Measurements from ENCODE around the gene BCAR1. TPM values are rescaled to one million over a fixed set of nuclear protein-coding genes. Genes with fewer than 3 reads are reported as not detected.

The BCAR1 gene
- polyA plus RNA-seq, 1 donor (not counting 4 experiments of a cell fraction or from before 2014, with no cell fraction given) = 17.8 TPM

- FAIRE-seq = no peak
Observed at GRCh38 chr16:75208861-75209505, 42.4 kb downstream of the BCAR1 start.

GRCh38 chr16:75208242-75208825 is 43.1 kb downstream of the BCAR1 start:
- no peaks in the 10 kb centered on the region for H3K4me1 ChIP-seq (ENCODE audit: control insufficient read depth, extremely low read depth, insufficient read depth, low read length)
- H3K27ac ChIP-seq (ENCODE audit: control insufficient read depth, insufficient read depth, low read length) = no peak overlapping the region
- no peak for TF ChIP-seq CTCF (optimal IDR thresholded peaks at IDR 0.05 in 1 of 3, IDR thresholded peaks at IDR 0.05 in 1 of 3, conservative IDR thresholded peaks at IDR 0.05 in 1 of 3; ENCODE audit: extremely low read depth in 1 of 3, insufficient read depth in 2 of 3, low read length in 3 of 3)
- TF ChIP-seq EZH2 (IDR thresholded peaks at IDR 0.05; ENCODE audit: low read length) = no peak
- no peaks in the 10 kb centered on the region for H3K27me3 ChIP-seq (ENCODE audit: control insufficient read depth, extremely low read depth, insufficient read depth, low read length)
- FAIRE-seq (no peak), DNase-seq (ENCODE audit: low read depth, low spot score) (no peak)
- H3K36me3 ChIP-seq (ENCODE audit: control insufficient read depth in 2 of 2, extremely low read depth in 1 of 2, insufficient read depth in 2 of 2, low read length in 2 of 2) = no peaks in the 10 kb centered on the region
- H4K20me1 ChIP-seq (ENCODE audit: control insufficient read depth, extremely low read depth, insufficient read depth, low read length) = no peaks in the 10 kb centered on the region
- no peaks in the 10 kb centered on the region for H3K9me1 ChIP-seq (ENCODE audit: control insufficient read depth, extremely low read depth, insufficient read depth, low read length)
- H3K9me3 ChIP-seq (ENCODE audit: control insufficient read depth, low read depth, low read length) = no peaks in the 10 kb centered on the region
- dilution Hi-C loops (cut with MboI; ENCODE audit: extremely low pct_ligation_motif_present, low sequenced_read_pairs) = no loop called here
- H3K9ac ChIP-seq (ENCODE audit: control insufficient read depth, extremely low read depth, insufficient read depth, low read length) = no peak overlapping the region
- H2AFZ ChIP-seq (ENCODE audit: control insufficient read depth, low read length) = no peak overlapping the region
- no peak overlapping the region for H3K4me2 ChIP-seq (ENCODE audit: control insufficient read depth, extremely low read depth, insufficient read depth, low read depth, low read length)
- H3K79me2 ChIP-seq (ENCODE audit: control insufficient read depth, insufficient read depth, low read length) = no peaks in the 10 kb centered on the region
- no peak overlapping the region for H3K4me3 ChIP-seq (ENCODE audit: control insufficient read depth in 2 of 3, extremely low read depth in 1 of 3, insufficient read depth in 2 of 3, low read depth in 1 of 3, low read length in 3 of 3)

More at GRCh38 chr16:75208861-75209505, 42.4 kb downstream of the BCAR1 start:
- Histone ChIP-seq H3K9me1 (ENCODE audit: control insufficient read depth, extremely low read depth, insufficient read depth, low read length) (no peaks in the 10 kb centered on the region), H3K4me1 (ENCODE audit: control insufficient read depth, extremely low read depth, insufficient read depth, low read length) (no peaks in the 10 kb centered on the region), H3K36me3 (ENCODE audit: control insufficient read depth in 2 of 2, extremely low read depth in 1 of 2, insufficient read depth in 2 of 2, low read length in 2 of 2) (no peaks in the 10 kb centered on the region), H3K9ac (ENCODE audit: control insufficient read depth, extremely low read depth, insufficient read depth, low read length) (no peak overlapping the region), H3K27me3 (ENCODE audit: control insufficient read depth, extremely low read depth, insufficient read depth, low read length) (no peaks in the 10 kb centered on the region), H3K27ac (ENCODE audit: control insufficient read depth, insufficient read depth, low read length) (no peak overlapping the region), H3K4me2 (ENCODE audit: control insufficient read depth, extremely low read depth, insufficient read depth, low read depth, low read length) (no peak overlapping the region), H2AFZ (ENCODE audit: control insufficient read depth, low read length) (no peak overlapping the region), H4K20me1 (ENCODE audit: control insufficient read depth, extremely low read depth, insufficient read depth, low read length) (no peaks in the 10 kb centered on the region), H3K79me2 (ENCODE audit: control insufficient read depth, insufficient read depth, low read length) (no peaks in the 10 kb centered on the region), H3K9me3 (ENCODE audit: control insufficient read depth, low read depth, low read length) (no peaks in the 10 kb centered on the region), H3K4me3 (ENCODE audit: control insufficient read depth in 2 of 3, extremely low read depth in 1 of 3, insufficient read depth in 2 of 3, low read depth in 1 of 3, low read length in 3 of 3) (no peak overlapping the region)
- TF ChIP-seq CTCF (optimal IDR thresholded peaks at IDR 0.05 in 1 of 3, IDR thresholded peaks at IDR 0.05 in 1 of 3, conservative IDR thresholded peaks at IDR 0.05 in 1 of 3; ENCODE audit: extremely low read depth in 1 of 3, insufficient read depth in 2 of 3, low read length in 3 of 3) (no peak), EZH2 (IDR thresholded peaks at IDR 0.05; ENCODE audit: low read length) (no peak)
- no peak for DNase-seq (ENCODE audit: low read depth, low spot score)
- dilution Hi-C loops (cut with MboI; ENCODE audit: extremely low pct_ligation_motif_present, low sequenced_read_pairs) = no loop called here

Data from keratinocyte (primary cell).